Measurements from ENCODE around the gene NME7.
"Not testable (repeated sequence)": the region's sequence is repeated elsewhere in the genome, so short reads cannot be mapped to it uniquely, and the experiment has no call there.

Gene NME7

GRCh38 chr1:169148472-169149252 is 218.9 kb downstream of the NME7 start:
- DNase-seq, result no peak

GRCh38 chr1:169146576-169147214 is 220.9 kb downstream of the NME7 start:
- no peak for DNase-seq

GRCh38 chr1:169144941-169145626 is 222.5 kb downstream of the NME7 start:
- DNase-seq, result no peak

- no peak for DNase-seq
Observed at GRCh38 chr1:169143984-169144383, 223.6 kb downstream of the NME7 start.

GRCh38 chr1:169143346-169143745 is 224.3 kb downstream of the NME7 start:
- DNase-seq, result no peak

GRCh38 chr1:169142129-169142528 is 225.5 kb downstream of the NME7 start:
- no peak for DNase-seq

- no peak for DNase-seq
Observed at GRCh38 chr1:169141356-169141755, 226.2 kb downstream of the NME7 start.

- DNase-seq, result no peak
Observed at GRCh38 chr1:169138866-169139670, 228.5 kb downstream of the NME7 start.

GRCh38 chr1:169137357-169137756 is 230.2 kb downstream of the NME7 start:
- DNase-seq, result no peak

- no peak for DNase-seq
Observed at GRCh38 chr1:169133801-169134502, 233.6 kb downstream of the NME7 start.

- DNase-seq, result no peak
Observed at GRCh38 chr1:169133228-169133576, 234.4 kb downstream of the NME7 start.

- no peak for DNase-seq
Observed at GRCh38 chr1:169132512-169133227, 234.9 kb downstream of the NME7 start.

- DNase-seq, result no peak
Observed at GRCh38 chr1:169130683-169131082, 236.9 kb downstream of the NME7 start.

GRCh38 chr1:169129109-169129784 is 238.3 kb downstream of the NME7 start:
- DNase-seq, result no peak

GRCh38 chr1:169128562-169128961 is 239.0 kb downstream of the NME7 start:
- no peak for DNase-seq

- DNase-seq, result no peak
Observed at GRCh38 chr1:169127305-169127704, 240.3 kb downstream of the NME7 start.

- no peak for DNase-seq
Observed at GRCh38 chr1:169126335-169126734, 241.3 kb downstream of the NME7 start.

- not testable (repeated sequence) for DNase-seq
Observed at GRCh38 chr1:169125597-169125996, 242.0 kb downstream of the NME7 start.

GRCh38 chr1:169124459-169124858 is 243.1 kb downstream of the NME7 start:
- no peak for DNase-seq

GRCh38 chr1:169122976-169123375 is 244.6 kb downstream of the NME7 start:
- DNase-seq, result no peak

Measured in activated T-cell treated with anti-CD3 and anti-CD28 coated beads, Interleukin-2, amount 50 U/mL, for 1 hour (primary cell).